Chondrocyte (in vitro differentiated cells): Measurements from ENCODE around the gene GATB. TPM values are rescaled to one million over a fixed set of nuclear protein-coding genes. Genes with fewer than 3 reads are reported as not detected.

Source experiments
- DNase-seq: peaks from one replicate; pipeline ENCODE4 v3.0.0; 2021; ENCODE audit warnings: mixed read lengths, low spot score
- H3K27ac Mint-ChIP-seq: one replicate; pipeline ENCODE4 v1.8.0; 2021; ENCODE audit warnings: mild to moderate bottlenecking, moderate library complexity, mixed read lengths; ENCODE audit not compliant: unreplicated experiment
- H3K27me3 Mint-ChIP-seq: 2 replicates; pipeline ENCODE4 v1.8.0; 2021; ENCODE audit warnings: low read depth, mixed read lengths
- H3K36me3 Mint-ChIP-seq: 2 replicates; pipeline ENCODE4 v1.8.0; 2021; ENCODE audit warnings: low read depth, mixed read lengths
- H3K4me1 Mint-ChIP-seq: 2 replicates; pipeline ENCODE4 v1.8.0; 2021; ENCODE audit warnings: low read depth, mild to moderate bottlenecking, mixed read lengths
- H3K4me3 Mint-ChIP-seq: one replicate; pipeline ENCODE4 v1.8.0; 2021; ENCODE audit warnings: mild to moderate bottlenecking, moderate library complexity, mixed read lengths; ENCODE audit not compliant: unreplicated experiment
- H3K9me3 Mint-ChIP-seq: 2 replicates; pipeline ENCODE4 v1.8.0; 2021; ENCODE audit warnings: low read depth, mixed read lengths
- total RNA-seq: library from RNA; stranded (reverse); gene quantifications from 3 replicates; pipeline ENCODE4 v1.2.1, GENCODE V29; 2021
- TF ChIP-seq, protein P1 (sequence below): fragments of 200-600 bp; sonication (generic); IDR thresholded peaks from 2 replicates; pipeline ENCODE4 v1.5.0; 2021; ENCODE audit warnings: antibody characterized with exemption, mild to moderate bottlenecking, moderate library complexity

GATB gene
- total RNA-seq, 1 donor from 2014 or later: 9.2 TPM

DNA sequence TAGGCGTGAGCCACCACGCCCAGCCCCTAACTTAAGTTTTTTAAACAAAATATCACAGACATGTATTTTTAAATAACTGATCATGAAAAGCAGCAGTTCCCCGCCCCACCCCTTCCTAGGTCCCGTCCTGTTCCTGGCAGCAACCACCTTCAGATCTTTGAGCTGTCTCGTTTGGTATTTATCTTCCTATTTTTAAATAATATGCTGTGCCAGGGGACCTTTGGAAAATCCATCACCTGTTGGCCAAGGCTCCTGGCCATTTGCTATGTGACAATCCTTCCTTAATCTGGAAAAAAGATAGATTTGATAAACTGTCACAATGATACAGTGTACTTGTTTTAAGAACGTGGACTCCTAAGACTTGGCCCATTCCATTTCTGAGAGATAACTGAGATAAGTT lies 10.7 kb downstream of the GATB start:
- Mint-ChIP-seq H3K27ac (no peak overlapping the region), H3K4me1 (peaks cover 6% of the 10 kb centered on the region), H3K4me3 (no peak overlapping the region), H3K9me3 (no peaks in the 10 kb centered on the region), H3K27me3 (no peaks in the 10 kb centered on the region), H3K36me3 (peaks cover 20% of the 10 kb centered on the region)
- DNase-seq: no peak
- TF ChIP-seq, protein P1, sequence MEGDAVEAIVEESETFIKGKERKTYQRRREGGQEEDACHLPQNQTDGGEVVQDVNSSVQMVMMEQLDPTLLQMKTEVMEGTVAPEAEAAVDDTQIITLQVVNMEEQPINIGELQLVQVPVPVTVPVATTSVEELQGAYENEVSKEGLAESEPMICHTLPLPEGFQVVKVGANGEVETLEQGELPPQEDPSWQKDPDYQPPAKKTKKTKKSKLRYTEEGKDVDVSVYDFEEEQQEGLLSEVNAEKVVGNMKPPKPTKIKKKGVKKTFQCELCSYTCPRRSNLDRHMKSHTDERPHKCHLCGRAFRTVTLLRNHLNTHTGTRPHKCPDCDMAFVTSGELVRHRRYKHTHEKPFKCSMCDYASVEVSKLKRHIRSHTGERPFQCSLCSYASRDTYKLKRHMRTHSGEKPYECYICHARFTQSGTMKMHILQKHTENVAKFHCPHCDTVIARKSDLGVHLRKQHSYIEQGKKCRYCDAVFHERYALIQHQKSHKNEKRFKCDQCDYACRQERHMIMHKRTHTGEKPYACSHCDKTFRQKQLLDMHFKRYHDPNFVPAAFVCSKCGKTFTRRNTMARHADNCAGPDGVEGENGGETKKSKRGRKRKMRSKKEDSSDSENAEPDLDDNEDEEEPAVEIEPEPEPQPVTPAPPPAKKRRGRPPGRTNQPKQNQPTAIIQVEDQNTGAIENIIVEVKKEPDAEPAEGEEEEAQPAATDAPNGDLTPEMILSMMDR: no peak

DNA sequence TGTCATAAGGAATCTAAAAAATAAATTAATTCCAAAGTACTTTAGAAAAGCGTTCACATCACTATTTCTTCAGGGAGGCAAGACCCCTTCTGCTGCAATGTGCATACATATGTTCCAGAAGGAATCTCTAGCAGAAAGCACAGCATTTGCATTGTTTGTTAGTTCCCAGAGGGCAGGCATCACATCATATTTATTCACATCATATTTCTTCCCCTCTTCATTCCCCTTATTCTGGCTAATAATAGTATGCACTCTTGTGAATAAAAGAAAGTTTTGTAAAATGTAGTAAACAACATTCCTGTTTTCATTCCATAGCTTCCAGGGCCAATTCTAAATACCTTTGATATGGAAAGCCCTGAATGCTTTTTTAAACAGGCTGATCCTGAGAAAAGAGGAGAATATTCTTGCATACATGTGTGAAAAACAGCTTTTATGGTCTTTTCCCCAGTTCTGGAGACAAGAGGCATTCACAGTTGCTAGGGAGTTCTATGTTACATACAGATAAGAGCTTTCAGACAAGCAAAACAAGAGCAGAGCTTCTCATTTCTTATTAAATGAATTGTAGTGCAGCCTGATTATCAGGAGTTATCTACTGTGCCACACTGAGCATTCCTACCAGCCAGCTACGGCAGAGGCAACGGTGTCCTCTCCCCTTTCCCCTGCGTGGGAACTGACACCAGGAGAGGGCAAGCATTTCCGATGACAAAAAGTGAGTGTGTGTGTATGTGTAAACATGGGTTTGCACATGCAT lies 15.2 kb downstream of the GATB start:
- H3K27ac Mint-ChIP-seq: peak overlapping the region; percentile 17
- no peak for DNase-seq

GRCh38 chr4:151744614-151745013 lies 16.2 kb downstream of the GATB start:
- TF ChIP-seq, protein P1: no peak
- DNase-seq: no peak
- Mint-ChIP-seq H3K27ac (peak overlapping the region; percentile 74), H3K27me3 (no peaks in the 10 kb centered on the region), H3K4me1 (peaks cover 17% of the 10 kb centered on the region), H3K9me3 (no peaks in the 10 kb centered on the region), H3K4me3 (no peak overlapping the region), H3K36me3 (peaks cover 4% of the 10 kb centered on the region)

More for the DNA sequence above, 15.2 kb downstream of the GATB start:
- Mint-ChIP-seq H3K9me3 (no peaks in the 10 kb centered on the region), H3K4me1 (peaks cover 17% of the 10 kb centered on the region), H3K27me3 (no peaks in the 10 kb centered on the region), H3K36me3 (peaks cover 6% of the 10 kb centered on the region), H3K4me3 (no peak overlapping the region)
- TF ChIP-seq, protein P1: no peak

- peaks cover 6% of the 10 kb centered on the region for H3K36me3 Mint-ChIP-seq
- H3K4me1 Mint-ChIP-seq: peaks cover 17% of the 10 kb centered on the region
- no peak for DNase-seq
- no peak overlapping the region for H3K4me3 Mint-ChIP-seq
- H3K27ac Mint-ChIP-seq: no peak overlapping the region
- no peaks in the 10 kb centered on the region for H3K9me3 Mint-ChIP-seq
- H3K27me3 Mint-ChIP-seq: no peaks in the 10 kb centered on the region
- TF ChIP-seq, protein P1: no peak
Observed at GRCh38 chr4:151743894-151744293, 16.9 kb downstream of the GATB start.

GRCh38 chr4:151743128-151743854 lies 17.5 kb downstream of the GATB start:
- H3K27ac Mint-ChIP-seq: no peak overlapping the region
- peaks cover 6% of the 10 kb centered on the region for H3K36me3 Mint-ChIP-seq

More at GRCh38 chr4:151743128-151743854, 17.5 kb downstream of the GATB start:
- H3K9me3 Mint-ChIP-seq: no peaks in the 10 kb centered on the region
- peaks cover 17% of the 10 kb centered on the region for H3K4me1 Mint-ChIP-seq
- no peak overlapping the region for H3K4me3 Mint-ChIP-seq
- DNase-seq: no peak
- TF ChIP-seq, protein P1: no peak
- no peaks in the 10 kb centered on the region for H3K27me3 Mint-ChIP-seq
